HCT116 (cell line): ENCODE data around the gene EXOSC3.

Experiments
- ELF1 ChIP-seq: IDR thresholded peaks from 2 replicates; pipeline ENCODE4 v1.6.1; 2012; ENCODE audit warnings: low read depth, borderline replicate concordance
- EZH2 ChIP-seq: fragments of 200-600 bp; sonication (generic); IDR thresholded peaks from 2 replicates; pipeline ENCODE4 v1.6.1; 2017; ENCODE audit warnings: antibody characterized with exemption, mixed run types
- MAX ChIP-seq: IDR thresholded peaks from 2 replicates; pipeline ENCODE4 v1.6.1; 2012
- POLR2A ChIP-seq: IDR thresholded peaks from 2 replicates; pipeline ENCODE4 v1.7.0; 2011; ENCODE audit warnings: borderline replicate concordance; ENCODE audit not compliant: insufficient read depth, insufficient read length; ENCODE audit errors: extremely low read depth
- POLR2AphosphoS5 ChIP-seq: IDR thresholded peaks from 2 replicates; pipeline ENCODE4 v1.6.1; 2011; ENCODE audit warnings: mild to moderate bottlenecking, low read depth, low read length, moderate library complexity
- REST ChIP-seq: IDR thresholded peaks from 2 replicates; pipeline ENCODE4 v1.6.1; 2012; ENCODE audit warnings: low read depth
- TCF7L2 ChIP-seq: IDR thresholded peaks from 2 replicates; pipeline ENCODE4 v1.7.0; 2011; ENCODE audit warnings: borderline replicate concordance, inconsistent platforms; ENCODE audit not compliant: insufficient read depth, insufficient read length; ENCODE audit errors: extremely low read depth
- YY1 ChIP-seq: IDR thresholded peaks from 2 replicates; pipeline ENCODE4 v1.6.1; 2011; ENCODE audit warnings: low read length, low read depth, moderate library complexity, mild to moderate bottlenecking; ENCODE audit not compliant: insufficient replicate concordance; ENCODE audit errors: extremely low read depth
- ZFX ChIP-seq: fragments of 450-650 bp; IDR thresholded peaks from 2 replicates; pipeline ENCODE4 v1.6.1; 2017
- ZNF274 ChIP-seq: fragments of 200-500 bp; sonication (Bioruptor generic); IDR thresholded peaks from 2 replicates; pipeline ENCODE4 v1.6.1; 2014; ENCODE audit warnings: mild to moderate bottlenecking, low read depth, low read length, inconsistent platforms
- TF ChIP-seq, protein P1 (sequence below), 3 experiments: fragments of 200-600 bp in 1 of 3; sonication (generic) in 1 of 3; IDR thresholded peaks in 2 of 3; conservative IDR thresholded peaks in 1 of 3; 2 replicates each; pipeline ENCODE4 v1.5.1; 2012 to 2017; ENCODE audit warnings: low read depth in 2 of 3, low read length in 2 of 3, antibody characterized with exemption in 1 of 3, borderline replicate concordance in 1 of 3, control low read depth in 1 of 3, mild to moderate bottlenecking in 1 of 3, mixed read lengths in 1 of 3, mixed run types in 1 of 3, moderate library complexity in 1 of 3; ENCODE audit not compliant: insufficient read depth in 1 of 3

DNA sequence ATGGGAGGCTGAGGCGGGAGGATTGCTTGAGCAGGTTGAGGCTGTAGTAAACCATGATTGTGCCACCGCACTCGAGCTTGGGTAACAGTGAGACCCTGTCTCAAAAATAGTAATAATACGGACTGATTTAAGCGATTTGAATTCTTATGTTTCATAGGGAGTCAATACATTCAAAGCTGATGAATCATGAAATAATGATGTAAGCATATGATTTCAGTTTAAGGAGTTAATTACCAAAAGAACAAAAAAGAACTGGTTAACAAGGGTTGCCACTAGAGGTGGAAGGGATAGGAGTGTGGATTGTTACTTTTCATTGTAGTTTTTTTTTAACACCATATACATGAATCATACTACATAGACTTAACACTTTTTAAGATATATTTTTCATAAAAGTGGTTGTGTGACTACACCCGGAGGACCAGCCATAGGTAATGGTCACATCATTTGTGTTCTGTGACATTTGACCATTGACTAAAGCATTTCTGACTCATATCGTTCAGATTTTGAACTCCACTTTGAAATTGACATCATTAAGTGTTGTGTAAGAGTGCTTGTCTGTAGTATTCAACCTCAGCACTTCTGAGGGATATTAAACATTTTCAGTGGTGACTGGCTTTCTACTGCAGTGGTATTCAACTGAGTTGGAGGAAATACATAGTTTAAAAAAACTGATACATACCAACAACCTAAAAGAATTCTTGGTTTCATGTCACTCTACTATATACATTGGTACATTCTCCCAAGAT is 24.3 kb downstream of the EXOSC3 start:
- TF ChIP-seq YY1 (no peak), POLR2A (no peak), POLR2AphosphoS5 (no peak), MAX (no peak), EZH2 (no peak), ZNF274 (no peak), TCF7L2 (no peak), ZFX (no peak), REST (no peak), ELF1 (no peak)
- TF ChIP-seq, protein P1, sequence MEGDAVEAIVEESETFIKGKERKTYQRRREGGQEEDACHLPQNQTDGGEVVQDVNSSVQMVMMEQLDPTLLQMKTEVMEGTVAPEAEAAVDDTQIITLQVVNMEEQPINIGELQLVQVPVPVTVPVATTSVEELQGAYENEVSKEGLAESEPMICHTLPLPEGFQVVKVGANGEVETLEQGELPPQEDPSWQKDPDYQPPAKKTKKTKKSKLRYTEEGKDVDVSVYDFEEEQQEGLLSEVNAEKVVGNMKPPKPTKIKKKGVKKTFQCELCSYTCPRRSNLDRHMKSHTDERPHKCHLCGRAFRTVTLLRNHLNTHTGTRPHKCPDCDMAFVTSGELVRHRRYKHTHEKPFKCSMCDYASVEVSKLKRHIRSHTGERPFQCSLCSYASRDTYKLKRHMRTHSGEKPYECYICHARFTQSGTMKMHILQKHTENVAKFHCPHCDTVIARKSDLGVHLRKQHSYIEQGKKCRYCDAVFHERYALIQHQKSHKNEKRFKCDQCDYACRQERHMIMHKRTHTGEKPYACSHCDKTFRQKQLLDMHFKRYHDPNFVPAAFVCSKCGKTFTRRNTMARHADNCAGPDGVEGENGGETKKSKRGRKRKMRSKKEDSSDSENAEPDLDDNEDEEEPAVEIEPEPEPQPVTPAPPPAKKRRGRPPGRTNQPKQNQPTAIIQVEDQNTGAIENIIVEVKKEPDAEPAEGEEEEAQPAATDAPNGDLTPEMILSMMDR (IDR thresholded peaks at IDR 0.05 in 2 of 3, conservative IDR thresholded peaks at IDR 0.05 in 1 of 3; ENCODE audit: borderline replicate concordance in 1 of 3, insufficient read depth in 1 of 3, low read depth in 2 of 3, low read length in 2 of 3), result no peak
